Measurements from ENCODE around the gene TOX2. TPM values are rescaled to one million over a fixed set of nuclear protein-coding genes. Genes with fewer than 3 reads are reported as not detected.

The TOX2 gene
- total and polyA plus RNA-seq, 2 of the 4 experiments (the other 2 are of a cell fraction) = 1.3 to 17.5 TPM

DNA sequence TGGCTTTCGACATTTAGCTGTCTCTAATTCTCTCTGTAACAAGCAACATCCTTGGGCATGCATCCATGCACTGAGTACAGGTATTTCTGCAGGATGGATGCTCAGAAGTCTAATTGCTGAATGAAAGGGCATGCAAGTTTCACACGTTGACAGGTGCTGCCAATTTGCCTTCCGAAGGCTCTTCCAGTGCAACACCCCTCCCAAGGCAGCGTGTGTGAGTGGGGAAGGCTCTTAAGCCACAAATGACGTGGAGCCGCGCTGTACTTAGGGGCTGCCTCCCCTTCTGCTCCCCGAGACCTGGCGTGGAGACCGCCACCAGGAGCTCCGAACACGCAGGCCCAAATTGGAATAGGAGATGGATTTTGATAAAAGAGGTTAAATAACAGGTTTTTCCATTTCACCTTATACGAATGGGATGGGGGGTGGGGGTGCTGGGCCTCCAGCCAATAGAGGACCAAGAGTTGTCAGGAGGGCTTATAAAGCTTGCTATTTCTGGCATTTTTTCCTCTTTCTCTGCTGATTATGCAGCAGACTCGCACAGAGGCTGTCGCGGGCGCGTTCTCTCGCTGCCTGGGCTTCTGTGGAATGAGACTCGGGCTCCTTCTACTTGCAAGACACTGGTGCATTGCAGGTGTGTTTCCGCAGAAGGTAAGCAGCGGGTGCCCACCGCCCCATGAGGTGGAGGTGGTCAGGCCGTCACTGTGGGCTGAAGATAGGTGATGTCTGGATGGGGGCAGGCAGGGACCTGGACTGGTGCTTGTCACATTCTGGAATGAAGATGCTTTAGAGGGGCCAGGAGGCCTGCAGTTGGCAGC lies 30.9 kb downstream of the TOX2 start:
- H3K9me1 ChIP-seq (ENCODE audit: insufficient read depth, low read length) = peaks cover 47% of the 10 kb centered on the region
- no peaks in the 10 kb centered on the region for H3K27me3 ChIP-seq (ENCODE audit: control insufficient read depth, insufficient read depth, low read length)
- H3K23ac ChIP-seq (ENCODE audit: low read depth, low read length) = no peak overlapping the region; the same call in 1 of the 2 replicates
- no peak overlapping the region for H2BK5ac ChIP-seq (ENCODE audit: low read depth, low read length, poor library complexity, severe bottlenecking)
- WGBS, 2 experiments (ENCODE audit: extremely low coverage in 2 of 2, insufficient read length in 1 of 2) = 100% methylated on average over 4 of the region's 24 CpGs; no CpG with 5 or more reads in 1 of the 2 experiments
- peak overlapping the region; percentile 63 for H2AK5ac ChIP-seq (ENCODE audit: low read depth, low read length)
- H2BK20ac ChIP-seq (ENCODE audit: low read depth, low read length) = no peak overlapping the region
- no peak overlapping the region for H3K56ac ChIP-seq (ENCODE audit: extremely low read depth, insufficient read depth, low read length)
- H2AK9ac ChIP-seq (replicated peaks; ENCODE audit: low read depth, low read length, poor library complexity) = no peak overlapping the region
- ChIA-PET POLR2A (ENCODE audit: unreplicated experiment) (no interaction called here), CTCF (no interaction called here)
- H3K36me3 ChIP-seq (ENCODE audit: control insufficient read depth, insufficient read depth, low read length) = no peaks in the 10 kb centered on the region; the same call in 1 of the 2 replicates
- dilution Hi-C loops (cut with HindIII; ENCODE audit: low sequenced_read_pairs, unreplicated experiment) (no loop called here), intact Hi-C loops (cut with micrococcal nuclease) (loop anchor here (10.0 kb wide), 1 partner anchor 129 kb away; no protein-coding TSS in a partner anchor), in situ Hi-C loops (cut with MboI; ENCODE audit: low sequenced_read_pairs) (loop anchor here (25.0 kb wide), 1 partner anchor 1842 kb away; the partner anchor contains the start of genes DNTTIP1 and WFDC3)
- DNase-seq (no peak), ATAC-seq (ENCODE audit: low read depth) (no peak)
- peaks cover 37 to 97% of the 10 kb centered on the region in 2 experiments for H3K79me1 ChIP-seq (ENCODE audit: low read depth in 1 of 2, low read length in 2 of 2)
- TF ChIP-seq POLR2A (IDR thresholded peaks at IDR 0.05; ENCODE audit: low read depth, low read length) (no peak), RFX5 (IDR thresholded peaks at IDR 0.05; ENCODE audit: low read depth, low read length) (no peak), NFE2L2 (IDR thresholded peaks at IDR 0.05; ENCODE audit: low read depth, low read length) (no peak), CHD1 (IDR thresholded peaks at IDR 0.05; ENCODE audit: low read depth, low read length) (no peak)
- no peak overlapping the region for H4K5ac ChIP-seq (ENCODE audit: low read depth, low read length)
- no peaks in the 10 kb centered on the region; the same call in 1 of the 2 replicates for H4K20me1 ChIP-seq (ENCODE audit: insufficient read depth, low read length)
- H3K14ac ChIP-seq (replicated peaks; ENCODE audit: low read depth, low read length) = no peak overlapping the region
- no peak overlapping the region for H2BK120ac ChIP-seq (ENCODE audit: low read depth, low read length)
- no peak overlapping the region for H4K8ac ChIP-seq (ENCODE audit: low read depth in 2 of 2, low read length in 2 of 2)
- no peak overlapping the region for H3K4me3 ChIP-seq (ENCODE audit: insufficient read depth, low read depth, low read length)
- H4K91ac ChIP-seq (ENCODE audit: insufficient read depth, low read depth, low read length) = no peak overlapping the region
- H3K4ac ChIP-seq (ENCODE audit: low read depth, low read length) = no peak overlapping the region
- H3K4me2 ChIP-seq (ENCODE audit: low read depth, low read length) = no peak overlapping the region
- peaks cover 28% of the 10 kb centered on the region for H3K4me1 ChIP-seq (ENCODE audit: control insufficient read depth, insufficient read depth, low read length)
- H2BK15ac ChIP-seq (ENCODE audit: low read depth, low read length) = no peak overlapping the region
- H2AFZ ChIP-seq (replicated peaks; ENCODE audit: low read length, poor library complexity) = no peak overlapping the region
- H3K18ac ChIP-seq (ENCODE audit: low read depth, low read length) = no peak overlapping the region
- H3K9ac ChIP-seq (ENCODE audit: low read depth, low read length) = no peak overlapping the region
- H3K27ac ChIP-seq (ENCODE audit: insufficient read depth, low read length) = no peak overlapping the region
- no TSS peak for BruUV-seq (replicated peaks)
- no peaks in the 10 kb centered on the region for H3K9me3 ChIP-seq (ENCODE audit: control insufficient read depth, insufficient read depth, low read length)

Measured in IMR-90 (cell line).